ENCODE measurements around the gene CAMK1D. TPM values are rescaled to one million over a fixed set of nuclear protein-coding genes. Genes with fewer than 3 reads are reported as not detected.

Gene CAMK1D
- polyA plus RNA-seq, 1 experiment: 8.2 TPM

- H3K4me3 ChIP-seq (ENCODE audit: low read depth, low read length): no peak overlapping the region
- no peak for TF ChIP-seq CTCF (IDR thresholded peaks at IDR 0.05; ENCODE audit: low read depth, low read length)
- ChIA-PET CTCF (interaction anchor here (1.4 to 1.6 kb wide), 2 partner anchors 14 to 106 kb away, joined by 3 to 4 read pairs; no protein-coding TSS in a partner anchor), POLR2A (no interaction called here)
- no peak for DNase-seq (ENCODE audit: low read depth, low spot score)
- no peak overlapping the region for H3K27ac ChIP-seq (ENCODE audit: low read depth, low read length)
- H3K9me3 ChIP-seq (ENCODE audit: control insufficient read depth, insufficient read depth, low read length): peaks cover 8% of the 10 kb centered on the region; the same call in 1 of the 2 replicates
- peaks cover 3% of the 10 kb centered on the region for H3K27me3 ChIP-seq (ENCODE audit: control insufficient read depth, insufficient read depth, low read length)
Measured at GRCh38 chr10:12796401-12797160, 447.2 kb downstream of the CAMK1D start.

GRCh38 chr10:12797471-12798262 is 448.3 kb downstream of the CAMK1D start:
- no peak overlapping the region for H3K27ac ChIP-seq (ENCODE audit: low read depth, low read length)
- peaks cover 8% of the 10 kb centered on the region; the same call in 1 of the 2 replicates for H3K9me3 ChIP-seq (ENCODE audit: control insufficient read depth, insufficient read depth, low read length)
- no peak for TF ChIP-seq CTCF (IDR thresholded peaks at IDR 0.05; ENCODE audit: low read depth, low read length)
- POLR2A ChIA-PET: no interaction called here
- peaks cover 3% of the 10 kb centered on the region for H3K27me3 ChIP-seq (ENCODE audit: control insufficient read depth, insufficient read depth, low read length)
- CTCF ChIA-PET: interaction anchor here (0.6 to 1.0 kb wide), 2 partner anchors 15 to 485 kb away, joined by 3 to 4 read pairs; no protein-coding TSS in a partner anchor
- peak; percentile 30 for DNase-seq (ENCODE audit: low read depth, low spot score)
- H3K4me3 ChIP-seq (ENCODE audit: low read depth, low read length): no peak overlapping the region

- Histone ChIP-seq H3K27me3 (ENCODE audit: control insufficient read depth, insufficient read depth, low read length) (no peaks in the 10 kb centered on the region), H3K9me3 (ENCODE audit: control insufficient read depth, insufficient read depth, low read length) (no peaks in the 10 kb centered on the region), H3K4me3 (ENCODE audit: low read depth, low read length) (no peak overlapping the region), H3K27ac (ENCODE audit: low read depth, low read length) (no peak overlapping the region)
- ChIA-PET POLR2A (no interaction called here), CTCF (interaction anchor here (1.0 to 1.9 kb wide), 2 partner anchors 10 to 17 kb away, joined by 4 to 7 read pairs; no protein-coding TSS in a partner anchor)
- TF ChIP-seq CTCF (IDR thresholded peaks at IDR 0.05; ENCODE audit: low read depth, low read length): no peak
- DNase-seq (ENCODE audit: low read depth, low spot score): no peak
Measured at GRCh38 chr10:12799144-12799543, 449.8 kb downstream of the CAMK1D start.

GRCh38 chr10:12799714-12800113 is 450.4 kb downstream of the CAMK1D start:
- DNase-seq (ENCODE audit: low read depth, low spot score): no peak
- Histone ChIP-seq H3K9me3 (ENCODE audit: control insufficient read depth, insufficient read depth, low read length) (no peaks in the 10 kb centered on the region), H3K27ac (ENCODE audit: low read depth, low read length) (no peak overlapping the region), H3K27me3 (ENCODE audit: control insufficient read depth, insufficient read depth, low read length) (no peaks in the 10 kb centered on the region), H3K4me3 (ENCODE audit: low read depth, low read length) (no peak overlapping the region)
- CTCF ChIA-PET: interaction anchor here (1.0 to 1.9 kb wide), 2 partner anchors 10 to 17 kb away, joined by 4 to 7 read pairs; no protein-coding TSS in a partner anchor
- POLR2A ChIA-PET: interaction anchor here (0.6 kb wide), 1 partner anchor 274 kb away, joined by 8 read pairs; no protein-coding TSS in a partner anchor
- no peak for TF ChIP-seq CTCF (IDR thresholded peaks at IDR 0.05; ENCODE audit: low read depth, low read length)

Data from AG04450 (cell line).